WERI-Rb-1 (cell line): Measurements from ENCODE around the gene ZNF668.

Experiments used
- DNase-seq: peaks from one replicate; pipeline ENCODE4 v3.0.0-alpha.2; 2020
- H3K27ac ChIP-seq: fragments of 250-450 bp; sonication (Bioruptor Pico); 2 replicates; pipeline ENCODE4 v1.5.1; 2020; ENCODE audit warnings: mild to moderate bottlenecking, moderate library complexity
- H3K27me3 ChIP-seq: fragments of 250-450 bp; sonication (Bioruptor Pico); 2 replicates; pipeline ENCODE4 v1.5.1; 2021; ENCODE audit warnings: mild to moderate bottlenecking, low read depth, moderate library complexity; ENCODE audit not compliant: insufficient read depth, severe bottlenecking
- H3K36me3 ChIP-seq: fragments of 250-450 bp; sonication (Bioruptor Pico); 2 replicates; pipeline ENCODE4 v1.5.1; 2020; ENCODE audit warnings: mild to moderate bottlenecking, moderate library complexity
- H3K4me3 ChIP-seq: 2 replicates; pipeline ENCODE4 v1.5.1; 2011; ENCODE audit warnings: low read depth, mild to moderate bottlenecking, control low read depth, low read length
- H3K9me3 ChIP-seq: fragments of 250-450 bp; sonication (Bioruptor Pico); 2 replicates; pipeline ENCODE4 v1.5.1; 2021; ENCODE audit warnings: mild to moderate bottlenecking, moderate library complexity; ENCODE audit not compliant: severe bottlenecking
- TF ChIP-seq, protein P1 (sequence below): IDR thresholded peaks from 2 replicates; pipeline ENCODE4 v1.5.1; 2011; ENCODE audit warnings: low read depth, mild to moderate bottlenecking, control low read depth, inconsistent platforms, low read length

ZNF668 gene

GRCh38 chr16:31087971-31088370, 13.9 kb upstream of the ZNF668 start:
- Histone ChIP-seq H3K36me3 (peaks cover 53% of the 10 kb centered on the region), H3K27me3 (no peaks in the 10 kb centered on the region), H3K9me3 (no peaks in the 10 kb centered on the region), H3K27ac (peak overlapping the region; percentile 77), H3K4me3 (no peak overlapping the region)
- DNase-seq = peak; percentile 80
- TF ChIP-seq, protein P1, sequence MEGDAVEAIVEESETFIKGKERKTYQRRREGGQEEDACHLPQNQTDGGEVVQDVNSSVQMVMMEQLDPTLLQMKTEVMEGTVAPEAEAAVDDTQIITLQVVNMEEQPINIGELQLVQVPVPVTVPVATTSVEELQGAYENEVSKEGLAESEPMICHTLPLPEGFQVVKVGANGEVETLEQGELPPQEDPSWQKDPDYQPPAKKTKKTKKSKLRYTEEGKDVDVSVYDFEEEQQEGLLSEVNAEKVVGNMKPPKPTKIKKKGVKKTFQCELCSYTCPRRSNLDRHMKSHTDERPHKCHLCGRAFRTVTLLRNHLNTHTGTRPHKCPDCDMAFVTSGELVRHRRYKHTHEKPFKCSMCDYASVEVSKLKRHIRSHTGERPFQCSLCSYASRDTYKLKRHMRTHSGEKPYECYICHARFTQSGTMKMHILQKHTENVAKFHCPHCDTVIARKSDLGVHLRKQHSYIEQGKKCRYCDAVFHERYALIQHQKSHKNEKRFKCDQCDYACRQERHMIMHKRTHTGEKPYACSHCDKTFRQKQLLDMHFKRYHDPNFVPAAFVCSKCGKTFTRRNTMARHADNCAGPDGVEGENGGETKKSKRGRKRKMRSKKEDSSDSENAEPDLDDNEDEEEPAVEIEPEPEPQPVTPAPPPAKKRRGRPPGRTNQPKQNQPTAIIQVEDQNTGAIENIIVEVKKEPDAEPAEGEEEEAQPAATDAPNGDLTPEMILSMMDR = no peak

GRCh38 chr16:31087481-31087880, 13.4 kb upstream of the ZNF668 start:
- Histone ChIP-seq H3K9me3 (no peaks in the 10 kb centered on the region), H3K27ac (peak overlapping the region; percentile 77), H3K4me3 (no peak overlapping the region), H3K27me3 (no peaks in the 10 kb centered on the region), H3K36me3 (peaks cover 52% of the 10 kb centered on the region)
- TF ChIP-seq, protein P1 = no peak
- no peak for DNase-seq

DNA sequence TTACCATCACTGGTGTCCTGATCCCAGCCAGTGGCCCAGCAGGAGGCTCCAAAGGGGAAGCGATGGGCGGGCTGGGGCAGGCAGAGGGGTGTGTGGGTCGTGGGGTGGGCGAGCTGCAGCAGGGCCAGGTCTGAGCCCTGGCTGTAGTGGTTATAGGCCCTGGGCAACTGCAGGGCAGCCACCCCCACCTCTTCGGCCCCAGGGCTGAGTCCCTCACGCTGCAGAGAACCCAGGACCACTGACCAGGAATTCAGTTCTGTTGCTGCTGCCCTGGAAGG, 12.5 kb upstream of the ZNF668 start:
- no peaks in the 10 kb centered on the region for H3K27me3 ChIP-seq
- H3K4me3 ChIP-seq = no peak overlapping the region
- TF ChIP-seq, protein P1 = no peak
- H3K27ac ChIP-seq = no peak overlapping the region; the same call in 1 of the 2 replicates
- H3K9me3 ChIP-seq = no peaks in the 10 kb centered on the region
- H3K36me3 ChIP-seq = peaks cover 53% of the 10 kb centered on the region
- DNase-seq = no peak

DNA sequence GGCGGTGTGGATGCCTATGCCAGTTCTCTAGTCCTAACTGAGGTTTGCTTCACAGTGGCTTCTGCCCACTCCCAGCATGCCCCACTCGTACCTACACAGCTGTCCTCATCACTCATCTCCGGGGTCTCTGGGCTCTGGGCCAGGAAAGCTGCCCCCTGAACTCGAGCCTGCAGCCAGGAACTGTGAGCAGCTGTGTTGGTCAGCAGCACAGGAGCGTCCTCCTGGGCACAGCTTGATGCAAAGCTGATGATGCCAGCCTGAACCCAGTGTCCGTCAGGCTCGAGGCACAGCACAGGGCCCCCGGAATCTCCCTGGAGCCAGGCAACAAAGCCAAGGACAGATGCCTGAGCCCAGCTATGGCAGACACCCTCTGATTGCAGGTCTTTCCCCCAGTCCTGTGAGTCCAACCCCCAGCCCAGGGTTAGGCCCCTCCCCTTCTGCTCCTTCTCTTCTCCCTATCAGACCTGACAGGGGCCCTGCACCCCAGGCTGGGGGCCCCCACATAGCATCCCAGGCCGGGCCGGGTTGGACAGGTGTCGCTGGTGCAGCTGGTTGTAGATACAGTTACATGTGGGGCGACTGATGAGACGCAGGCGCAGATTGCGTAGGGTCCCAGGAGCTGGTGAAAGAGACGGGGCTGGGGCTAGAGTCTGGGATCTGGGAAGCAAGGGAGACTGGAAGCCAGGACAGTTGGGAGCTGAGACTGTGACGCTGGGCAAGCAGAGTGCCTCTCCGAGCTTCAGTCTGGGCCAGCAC, 12.0 kb upstream of the ZNF668 start:
- no peak for DNase-seq
- TF ChIP-seq, protein P1 = no peak
- no peak overlapping the region; the same call in 1 of the 2 replicates for H3K27ac ChIP-seq
- H3K36me3 ChIP-seq = peaks cover 53% of the 10 kb centered on the region
- no peaks in the 10 kb centered on the region for H3K9me3 ChIP-seq
- H3K4me3 ChIP-seq = no peak overlapping the region
- no peaks in the 10 kb centered on the region for H3K27me3 ChIP-seq

- Histone ChIP-seq H3K9me3 (no peaks in the 10 kb centered on the region), H3K4me3 (no peak overlapping the region), H3K27me3 (no peaks in the 10 kb centered on the region), H3K27ac (no peak overlapping the region), H3K36me3 (peaks cover 53% of the 10 kb centered on the region)
- no peak for DNase-seq
- TF ChIP-seq, protein P1 = no peak
These were observed 11.4 kb upstream of the ZNF668 start for GRCh38 chr16:31085411-31085810.
